ENCODE results near the gene TNC. TPM values are rescaled to one million over a fixed set of nuclear protein-coding genes. Genes with fewer than 3 reads are reported as not detected.

Gene TNC
- total RNA-seq, 3 donors from 2014 or later (not counting 1 experiment from before 2014, with no cell fraction given), result not detected

- Histone ChIP-seq H3K4me3 (ENCODE audit: low read length) (no peak overlapping the region), H3K9me3 (ENCODE audit: control insufficient read depth, insufficient read depth, low read length) (no peaks in the 10 kb centered on the region), H3K36me3 (ENCODE audit: control insufficient read depth, insufficient read depth, low read length) (no peaks in the 10 kb centered on the region), H3K27ac (ENCODE audit: low read length) (no peak overlapping the region), H3K27me3 (ENCODE audit: control insufficient read depth, insufficient read depth, low read length) (no peaks in the 10 kb centered on the region), H3K4me1 (ENCODE audit: control insufficient read depth, insufficient read depth, low read length) (no peaks in the 10 kb centered on the region)
- ATAC-seq (no peak), DNase-seq (no peak)
- Mint-ChIP-seq H3K4me3 (no peak overlapping the region), H3K27ac (no peak overlapping the region), H3K27me3 (ENCODE audit: low read depth in 2 of 2) (peaks cover 8 to 16% of the 10 kb centered on the region in 2 donors), H3K9me3 (no peaks in the 10 kb centered on the region), H3K4me1 (no peaks in the 10 kb centered on the region), H3K36me3 (no peaks in the 10 kb centered on the region)
- intact Hi-C loops (cut with micrococcal nuclease), result no loop called here
- no peak for TF ChIP-seq CTCF (IDR thresholded peaks at IDR 0.05)
These were observed 49.9 kb downstream of the TNC start for GRCh38 chr9:115068031-115068430.

GRCh38 chr9:115063058-115063845 lies 54.7 kb downstream of the TNC start:
- Histone ChIP-seq H3K4me3 (ENCODE audit: low read length) (no peak overlapping the region), H3K27ac (ENCODE audit: low read length) (no peak overlapping the region), H3K9me3 (ENCODE audit: control insufficient read depth, insufficient read depth, low read length) (no peaks in the 10 kb centered on the region), H3K4me1 (ENCODE audit: control insufficient read depth, insufficient read depth, low read length) (no peaks in the 10 kb centered on the region), H3K27me3 (ENCODE audit: control insufficient read depth, insufficient read depth, low read length) (no peaks in the 10 kb centered on the region), H3K36me3 (ENCODE audit: control insufficient read depth, insufficient read depth, low read length) (no peaks in the 10 kb centered on the region)
- Mint-ChIP-seq H3K27ac (no peak overlapping the region), H3K36me3 (no peaks in the 10 kb centered on the region), H3K4me1 (no peaks in the 10 kb centered on the region), H3K27me3 (ENCODE audit: low read depth in 2 of 2) (peaks cover 8 to 24% of the 10 kb centered on the region in 2 donors), H3K4me3 (no peak overlapping the region), H3K9me3 (no peaks in the 10 kb centered on the region)
- DNase-seq (no peak), ATAC-seq (no peak)
- TF ChIP-seq CTCF (IDR thresholded peaks at IDR 0.05), result no peak
- 81% methylated on average over 5 of the region's 5 CpGs for WGBS (ENCODE audit: insufficient coverage)
- intact Hi-C loops (cut with micrococcal nuclease), result no loop called here

- WGBS (ENCODE audit: insufficient coverage), result 91% methylated on average over 5 of the region's 6 CpGs
- Mint-ChIP-seq H3K27me3 (ENCODE audit: low read depth in 2 of 2) (peaks cover 21 to 40% of the 10 kb centered on the region in 2 donors), H3K4me1 (no peaks in the 10 kb centered on the region), H3K9me3 (no peaks in the 10 kb centered on the region), H3K4me3 (no peak overlapping the region), H3K27ac (no peak overlapping the region), H3K36me3 (no peaks in the 10 kb centered on the region)
- intact Hi-C loops (cut with micrococcal nuclease), result no loop called here
- no peak overlapping the region for H3K27ac ChIP-seq (ENCODE audit: low read length)
- ATAC-seq (no peak), DNase-seq (no peak)
- H3K4me1 ChIP-seq (ENCODE audit: control insufficient read depth, insufficient read depth, low read length), result no peaks in the 10 kb centered on the region
- H3K27me3 ChIP-seq (ENCODE audit: control insufficient read depth, insufficient read depth, low read length), result peaks cover 7% of the 10 kb centered on the region
- no peaks in the 10 kb centered on the region for H3K9me3 ChIP-seq (ENCODE audit: control insufficient read depth, insufficient read depth, low read length)
- no peak for TF ChIP-seq CTCF (IDR thresholded peaks at IDR 0.05)
- H3K36me3 ChIP-seq (ENCODE audit: control insufficient read depth, insufficient read depth, low read length), result no peaks in the 10 kb centered on the region
- H3K4me3 ChIP-seq (ENCODE audit: low read length), result no peak overlapping the region
These were observed 59.2 kb downstream of the TNC start for GRCh38 chr9:115058684-115059315.
